Fibroblast of skin of left quadriceps (primary cell): ENCODE results near the gene AIDA.
"Not testable (repeated sequence)": the region's sequence is repeated elsewhere in the genome, so short reads cannot be mapped to it uniquely, and the experiment has no call there.

ENCODE experiments used
- DNase-seq, 2 experiments: peaks; one replicate each; pipeline ENCODE4 v3.0.0-alpha.2; 2013; ENCODE audit warnings: low read depth in 2 of 2

The AIDA gene

GRCh38 chr1:222712253-222713090, at the start of gene AIDA, which contains the start of gene BROX:
Gene AIDA, minus strand, starts transcription at chr1:222712491. Its CDS starts 174 bp downstream, at chr1:222712317.
Gene BROX, plus strand, starts transcription at chr1:222712564. Its CDS starts 3,136 bp downstream, at chr1:222715700.
- peak; percentile 67 to 69 for DNase-seq

- no peak for DNase-seq
Observed at GRCh38 chr1:222761083-222761482, 48.8 kb upstream of the AIDA start.

DNA sequence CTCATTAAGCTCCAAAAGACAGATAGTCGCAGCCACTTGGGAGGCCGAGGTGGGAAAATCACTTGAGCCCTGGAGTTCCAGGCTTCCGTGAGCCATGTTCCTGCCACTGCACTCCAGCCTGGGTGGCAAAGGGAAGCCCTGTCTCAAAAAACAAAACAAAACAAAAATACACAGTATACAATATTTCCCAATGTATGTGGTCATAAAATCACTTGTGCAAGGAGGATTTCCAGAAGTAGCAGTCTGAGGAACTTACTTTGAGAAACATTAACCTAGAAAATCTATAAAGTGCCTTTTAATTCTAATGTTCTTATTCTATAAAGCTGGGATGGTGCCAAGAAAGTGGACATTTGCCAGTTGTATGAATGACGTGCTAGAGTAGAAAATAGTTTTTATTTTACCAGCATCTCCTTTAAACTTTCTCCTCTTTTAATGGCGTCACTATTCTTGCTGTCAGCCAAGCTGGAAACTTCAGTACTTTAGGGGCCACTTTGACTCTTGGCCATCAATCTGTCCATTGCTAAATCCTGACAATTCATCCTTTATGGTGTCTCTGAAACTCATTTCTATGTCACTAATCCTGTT, 47.3 kb upstream of the AIDA start:
- DNase-seq: no peak

- no peak for DNase-seq
Observed at GRCh38 chr1:222757646-222758268, 45.5 kb upstream of the AIDA start.

GRCh38 chr1:222754366-222755139, 42.3 kb upstream of the AIDA start:
- peak; percentile 64 to 71 for DNase-seq

DNA sequence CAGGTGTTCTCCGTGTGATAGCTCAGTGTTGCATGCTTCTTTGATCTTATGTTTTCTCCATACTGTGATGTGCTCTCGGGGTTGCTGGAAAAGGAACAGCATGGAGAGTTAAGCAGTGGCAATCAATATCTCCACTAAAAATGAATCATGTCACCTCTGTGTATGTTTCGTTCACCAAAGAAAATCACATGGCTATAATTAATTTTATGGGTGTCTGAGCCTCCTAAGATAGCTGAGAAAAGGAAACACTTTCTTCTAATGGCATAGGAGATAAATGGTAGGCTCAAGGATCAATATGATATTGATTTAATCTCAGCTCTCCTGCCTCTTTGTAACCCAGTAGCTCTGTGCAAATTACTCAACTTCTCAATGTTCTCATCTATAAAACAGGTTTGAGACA, 39.0 kb upstream of the AIDA start:
- no peak for DNase-seq

GRCh38 chr1:222750651-222751050, 38.4 kb upstream of the AIDA start:
- no peak for DNase-seq

GRCh38 chr1:222749927-222750326, 37.6 kb upstream of the AIDA start:
- DNase-seq: no peak

GRCh38 chr1:222741630-222742457, 29.6 kb upstream of the AIDA start:
- DNase-seq: not testable (repeated sequence)

DNA sequence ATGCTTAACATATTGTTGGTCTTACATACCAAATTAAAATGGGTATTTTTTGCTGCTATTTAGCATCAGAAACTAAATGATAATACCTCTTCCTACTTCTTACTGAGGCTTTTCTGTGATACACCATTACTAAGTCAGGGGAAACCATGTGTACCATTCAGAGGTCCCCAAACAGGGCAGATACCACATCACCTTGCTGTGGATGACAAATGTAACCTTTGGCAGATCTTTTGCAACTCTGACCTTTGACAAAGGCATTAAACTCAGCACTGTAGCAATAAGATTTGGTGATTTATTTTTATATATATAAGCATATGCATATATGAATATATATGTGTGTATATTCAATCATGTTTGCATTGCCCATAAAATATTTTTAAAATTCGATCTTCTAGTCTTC, 27.6 kb upstream of the AIDA start:
- DNase-seq: no peak

- DNase-seq: no peak
Observed at GRCh38 chr1:222739465-222739864, 27.2 kb upstream of the AIDA start.

- DNase-seq: no peak
Observed at GRCh38 chr1:222736972-222737371, 24.7 kb upstream of the AIDA start, which contains the start of gene FAM177B. Gene FAM177B, plus strand, starts transcription at chr1:222737202. Its CDS starts 9,344 bp downstream, at chr1:222746546.

- DNase-seq: no peak
Observed at GRCh38 chr1:222736470-222736869, 24.2 kb upstream of the AIDA start.

DNA sequence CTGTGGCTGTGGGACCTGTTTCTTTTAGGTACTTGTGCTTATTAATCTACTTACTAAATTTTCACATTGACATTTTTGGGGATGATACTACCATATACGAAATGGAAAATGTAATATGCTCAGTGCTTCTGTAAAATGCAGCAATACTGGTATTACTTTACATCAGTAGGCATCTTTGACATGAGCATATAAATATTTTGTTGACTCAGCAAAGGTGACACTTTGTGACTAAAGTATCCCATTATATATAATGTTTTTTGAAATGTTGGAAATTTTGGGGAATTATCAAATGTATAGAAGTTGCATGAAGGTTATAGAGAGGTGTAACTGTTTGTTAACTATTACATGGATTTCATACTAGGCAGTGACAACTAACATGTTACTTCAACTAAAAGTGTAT, 22.4 kb upstream of the AIDA start:
- no peak for DNase-seq

- DNase-seq: no peak
Observed at GRCh38 chr1:222732216-222733159, 20.2 kb upstream of the AIDA start.

DNA sequence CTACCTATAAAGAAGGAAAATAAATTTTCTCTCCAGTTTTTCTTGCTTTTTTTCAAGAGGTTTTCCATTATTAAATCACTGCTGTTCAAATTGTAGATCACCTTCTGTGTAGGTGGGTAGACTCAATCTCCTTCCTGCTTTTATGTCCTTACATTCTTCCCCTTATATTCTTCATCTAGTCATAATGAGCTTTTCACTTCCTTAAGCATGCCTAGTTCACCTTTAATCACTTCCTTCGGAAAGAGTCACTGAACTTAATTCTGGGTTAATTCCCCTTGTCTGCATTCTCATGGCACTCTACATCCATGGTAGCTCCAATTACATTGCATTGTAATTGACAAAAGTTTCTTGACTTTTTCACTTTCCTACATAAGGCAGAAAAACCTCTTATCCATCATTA, 18.6 kb upstream of the AIDA start:
- no peak for DNase-seq

DNA sequence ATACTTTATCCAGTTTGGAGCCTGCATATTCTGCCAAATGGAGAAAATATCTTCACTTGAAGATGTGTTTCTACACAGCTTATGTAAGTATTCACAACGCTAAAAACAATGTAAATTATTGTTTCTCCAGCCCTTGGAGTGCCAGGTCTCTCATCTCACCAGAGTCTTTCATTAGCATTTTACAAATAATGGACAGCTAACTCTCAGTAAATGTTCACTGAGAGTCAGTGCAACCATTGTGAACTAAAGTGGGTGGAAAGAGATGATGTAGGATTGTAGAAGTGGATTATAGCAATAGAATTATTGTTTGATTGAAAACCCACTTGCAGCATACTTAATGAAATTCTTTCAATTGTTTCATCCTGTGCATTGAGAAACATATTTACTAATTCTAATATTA, 16.5 kb upstream of the AIDA start:
- DNase-seq: no peak

GRCh38 chr1:222716393-222716792, 4.1 kb upstream of the AIDA start:
- DNase-seq: no peak

GRCh38 chr1:222713091-222713961, 1.0 kb upstream of the AIDA start:
- DNase-seq: peak; percentile 88
